HG02678 (cell line): ENCODE measurements around the gene GRID1.

Experiments used
- ATAC-seq: cut with Tn5 transposase; IDR thresholded peaks from one replicate; pipeline ENCODE4 v1.9.1; 2021; ENCODE audit warnings: mild to moderate bottlenecking, moderate library complexity; ENCODE audit not compliant: unreplicated experiment

Gene GRID1

GRCh38 chr10:85791818-85792532 lies 574.6 kb downstream of the GRID1 start:
- no peak for ATAC-seq

- ATAC-seq: no peak
Observed at GRCh38 chr10:85789982-85790789, 576.4 kb downstream of the GRID1 start.

DNA sequence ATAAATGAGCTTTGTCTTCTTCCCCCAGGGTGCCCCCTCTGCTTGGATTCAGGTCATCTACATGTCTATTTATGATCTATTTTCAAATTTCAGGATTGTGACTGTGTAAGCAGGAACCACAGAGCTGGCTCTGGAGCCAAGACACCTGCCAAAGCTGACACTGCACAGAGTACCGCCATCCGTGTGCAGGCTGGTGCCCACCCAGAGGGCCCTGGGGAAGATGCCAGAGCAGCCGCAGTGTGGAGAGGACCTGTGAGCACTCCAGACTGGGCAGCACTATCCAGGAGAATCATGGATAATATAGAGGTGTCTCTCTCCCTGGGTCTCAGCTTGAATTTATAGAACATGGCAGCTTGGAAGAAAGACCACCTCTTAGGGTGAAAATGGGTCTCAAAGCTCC lies 577.5 kb downstream of the GRID1 start:
- ATAC-seq: no peak

DNA sequence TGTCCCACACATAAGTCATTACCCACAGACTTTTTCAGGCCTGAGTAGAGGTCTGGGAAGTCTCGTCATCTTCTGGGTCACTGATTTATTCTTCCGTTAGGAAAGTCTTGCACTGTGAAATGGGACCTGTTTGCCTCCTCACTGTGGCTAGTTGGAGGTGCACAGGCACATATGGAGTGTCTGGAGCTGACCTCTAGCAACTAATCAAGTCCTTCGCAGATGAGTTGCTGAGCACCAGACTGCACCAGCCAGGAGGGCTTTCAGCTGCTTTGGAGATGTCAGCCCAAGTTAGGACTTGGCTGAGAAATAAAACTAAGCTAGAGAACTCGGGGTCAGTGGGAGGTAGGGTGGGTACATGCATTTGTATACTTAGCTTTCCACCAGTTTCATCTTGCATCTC lies 578.0 kb downstream of the GRID1 start:
- ATAC-seq: no peak

DNA sequence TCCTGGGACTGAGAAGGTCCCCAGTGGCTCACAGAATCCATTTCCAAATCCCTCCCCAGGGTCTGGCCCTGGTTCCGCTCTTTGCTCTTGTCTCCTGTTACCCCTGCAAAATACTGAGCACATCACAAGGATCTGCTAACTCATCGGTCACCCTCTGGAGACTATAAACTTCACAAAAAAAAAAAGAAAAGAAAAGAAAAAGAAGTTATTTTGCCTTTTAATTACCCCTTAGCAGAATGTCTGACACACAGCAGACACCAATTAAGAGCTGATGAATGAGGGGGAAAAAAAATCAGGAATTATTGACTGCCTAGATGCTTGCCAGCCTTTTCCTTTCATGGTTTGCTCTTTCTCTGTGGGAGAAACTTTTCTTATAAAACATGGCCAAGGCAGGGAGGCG lies 578.7 kb downstream of the GRID1 start:
- no peak for ATAC-seq

GRCh38 chr10:85787393-85787792 lies 579.2 kb downstream of the GRID1 start:
- ATAC-seq: no peak

GRCh38 chr10:85786401-85786899 lies 580.1 kb downstream of the GRID1 start:
- no peak for ATAC-seq

- ATAC-seq: no peak
Observed at GRCh38 chr10:85784792-85785191, 581.8 kb downstream of the GRID1 start.

DNA sequence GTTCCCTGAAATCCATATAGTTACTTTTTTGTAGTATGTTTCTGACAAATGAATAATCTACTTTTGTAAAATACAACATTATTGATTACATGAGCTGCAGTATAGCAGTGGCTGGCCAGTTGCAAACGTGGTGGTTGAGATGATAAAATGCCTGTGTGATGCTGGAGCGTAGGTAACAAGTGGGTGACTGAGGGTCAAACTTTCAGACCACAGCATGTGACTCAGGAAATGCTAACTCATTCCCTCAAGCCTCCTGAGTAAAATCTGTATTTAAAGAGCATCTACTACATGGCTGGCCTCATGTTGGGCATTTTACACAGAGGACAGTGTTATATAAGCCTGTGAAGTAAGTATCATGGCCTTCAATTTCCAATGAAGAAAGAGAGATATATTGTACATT lies 585.2 kb downstream of the GRID1 start:
- no peak for ATAC-seq

GRCh38 chr10:85778074-85778473 lies 588.5 kb downstream of the GRID1 start:
- ATAC-seq: no peak

DNA sequence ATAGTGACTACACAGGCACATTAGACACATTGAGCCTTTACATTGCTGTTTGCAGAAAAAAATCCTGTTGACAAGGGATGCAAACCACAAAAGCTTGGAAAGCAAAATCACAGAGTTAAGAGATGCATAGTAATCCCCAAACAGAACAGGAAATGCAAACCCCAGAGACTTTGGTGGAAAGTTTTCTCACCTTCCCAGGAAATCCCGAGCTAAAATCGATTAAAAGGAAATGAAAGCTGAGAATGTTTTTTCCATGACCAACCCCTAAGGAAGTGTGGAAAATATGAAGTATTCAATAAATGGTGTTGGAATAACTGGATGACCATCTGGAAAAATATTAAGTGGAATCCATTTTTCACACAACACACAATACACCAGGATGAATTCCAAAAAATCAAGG lies 598.7 kb downstream of the GRID1 start:
- no peak for ATAC-seq

DNA sequence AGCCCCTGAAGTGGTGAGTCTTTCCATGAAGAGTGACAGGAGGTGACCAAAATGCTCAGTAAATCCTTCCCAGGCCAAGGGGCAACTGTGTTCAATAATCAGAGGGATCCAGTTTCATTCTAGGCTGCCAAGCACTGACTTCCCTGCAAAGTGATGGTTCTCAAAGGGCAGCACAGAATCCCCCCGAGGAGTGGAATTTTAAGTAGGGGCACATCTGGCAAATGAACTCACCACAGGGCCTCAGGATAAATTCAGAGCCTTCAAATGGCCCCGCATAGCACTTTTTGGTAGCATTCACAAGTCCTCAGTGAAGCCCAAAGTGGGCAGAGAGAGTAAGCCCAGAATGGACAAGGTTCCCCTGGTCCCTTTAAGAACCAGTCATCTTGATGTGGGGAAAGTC lies 602.5 kb downstream of the GRID1 start:
- no peak for ATAC-seq

GRCh38 chr10:85761906-85762445 lies 604.6 kb downstream of the GRID1 start:
- ATAC-seq: no peak

DNA sequence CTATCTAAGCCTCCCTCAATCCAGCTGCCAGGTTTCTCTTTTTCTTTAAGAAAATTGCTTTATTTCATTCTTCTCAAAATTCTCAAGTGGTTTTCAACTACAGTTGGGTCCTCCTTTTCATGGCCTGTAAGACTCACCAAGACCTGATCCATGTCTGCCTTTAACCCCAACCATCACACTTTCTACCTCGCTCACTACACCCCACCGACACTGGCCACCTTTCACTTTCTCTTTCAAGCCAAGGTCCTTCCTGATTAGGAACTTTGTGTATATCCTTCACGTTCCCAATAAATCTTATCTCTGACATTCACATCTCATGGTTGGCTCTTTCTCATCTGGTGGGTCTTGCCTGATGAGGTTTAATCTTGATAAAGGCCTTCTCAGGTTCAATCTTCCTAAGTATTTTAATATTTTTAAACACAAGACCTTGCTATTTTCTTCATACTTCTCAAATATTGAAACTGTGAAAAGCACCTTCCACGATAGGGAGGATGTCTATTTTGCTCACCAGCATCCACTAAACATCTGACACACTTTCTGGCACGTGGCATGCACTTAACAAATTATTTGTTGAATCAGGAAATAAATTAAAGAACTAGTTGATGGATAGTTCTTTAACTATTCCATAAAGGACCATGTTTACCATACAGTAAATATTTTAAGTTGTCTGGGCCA lies 624.8 kb downstream of the GRID1 start:
- peak; percentile 97 for ATAC-seq

- ATAC-seq: no peak
Observed at GRCh38 chr10:85735997-85736396, 630.6 kb downstream of the GRID1 start.

DNA sequence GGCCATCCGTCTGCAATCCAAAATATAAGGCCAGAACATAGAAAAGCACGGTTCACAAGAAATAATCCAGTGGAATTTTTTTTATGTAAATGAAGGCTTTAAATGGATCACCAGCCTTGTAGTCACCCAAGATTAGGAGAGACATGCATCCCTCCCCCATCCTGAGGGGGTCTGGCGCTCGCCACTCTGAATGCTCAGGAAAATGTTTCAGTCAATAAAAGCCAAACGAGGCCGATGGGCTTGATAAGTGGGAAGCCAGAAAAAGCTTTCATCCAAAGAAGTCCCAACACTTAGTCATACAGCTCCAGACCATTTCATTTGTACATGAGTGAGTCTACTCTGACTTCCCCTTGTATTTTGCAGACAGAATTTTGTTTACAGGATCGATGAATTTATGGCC lies 631.8 kb downstream of the GRID1 start:
- no peak for ATAC-seq

DNA sequence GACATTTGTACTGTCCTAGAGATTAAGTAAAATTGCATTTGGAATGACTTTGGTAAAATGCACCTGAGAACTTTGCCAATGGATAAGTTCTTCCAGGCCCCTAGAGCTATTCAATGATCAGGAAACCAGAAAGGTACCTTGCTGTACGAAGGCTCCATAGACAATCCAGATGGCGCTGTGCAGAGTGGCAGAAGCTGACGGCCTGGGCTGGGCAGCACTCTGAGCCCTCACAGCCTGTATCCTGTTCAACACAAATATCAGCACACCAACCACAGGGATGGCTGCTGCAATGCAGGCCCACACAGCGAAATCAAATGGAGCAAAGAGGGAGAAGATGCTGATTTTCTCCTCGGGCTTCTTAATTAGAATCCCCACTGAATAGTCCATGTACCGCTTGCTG lies 642.4 kb downstream of the GRID1 start:
- ATAC-seq: no peak

GRCh38 chr10:85720931-85721590 lies 645.5 kb downstream of the GRID1 start:
- ATAC-seq: no peak

- ATAC-seq: no peak
Observed at GRCh38 chr10:85719408-85719807, 647.2 kb downstream of the GRID1 start.

DNA sequence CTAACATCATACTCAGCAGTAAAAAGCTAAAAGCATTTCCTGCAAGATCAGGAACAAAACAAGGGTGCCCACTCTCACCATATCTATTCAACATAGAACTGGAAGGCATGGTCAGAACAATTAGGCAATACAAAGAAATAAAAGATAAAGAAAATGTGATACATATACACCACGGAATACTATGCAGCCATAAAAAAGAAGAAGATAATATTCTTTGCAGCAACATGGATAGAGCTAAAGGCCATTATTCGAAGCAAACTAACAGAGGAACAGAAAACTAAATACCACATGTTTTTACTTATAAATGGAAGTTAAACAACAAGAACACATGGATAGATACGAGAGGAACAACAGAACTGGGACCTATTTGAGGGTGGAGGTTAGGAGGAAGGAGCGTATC lies 652.7 kb downstream of the GRID1 start:
- ATAC-seq: no peak

DNA sequence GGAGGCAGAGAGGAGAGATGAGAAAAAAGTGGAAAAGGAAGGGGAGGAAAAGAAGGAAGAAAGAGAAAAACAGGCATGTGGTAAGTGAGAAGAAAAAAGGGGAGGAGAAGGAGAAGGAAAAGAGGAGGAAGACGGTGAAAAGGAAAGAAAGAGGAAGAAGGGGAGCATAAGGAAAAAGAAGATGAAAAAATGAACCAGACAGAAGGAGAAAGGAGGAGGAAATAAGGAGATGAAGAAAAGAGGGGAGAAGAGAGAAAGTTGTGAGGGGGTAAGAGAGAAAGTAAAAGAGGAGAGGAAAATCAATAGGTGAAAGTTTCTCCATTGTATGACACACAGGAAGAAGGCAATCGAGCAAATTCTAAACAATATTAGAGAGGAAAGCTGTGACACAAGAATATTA lies 663.8 kb downstream of the GRID1 start:
- ATAC-seq: no peak
